NCI-H526 (cell line): ENCODE measurements around the gene ADAMTSL3.
"Not testable (repeated sequence)": the region's sequence is repeated elsewhere in the genome, so short reads cannot be mapped to it uniquely, and the experiment has no call there.

ENCODE experiments used
- DNase-seq, 2 experiments: peaks; one replicate each; lab custom pipeline; 2025; lab: John Stamatoyannopoulos, UW

ADAMTSL3 gene

GRCh38 chr15:83927704-83928391 is 273.9 kb downstream of the ADAMTSL3 start:
- no peak for DNase-seq

GRCh38 chr15:83928392-83928734 is 274.4 kb downstream of the ADAMTSL3 start:
- DNase-seq, result no peak

GRCh38 chr15:83928878-83929418 is 275.0 kb downstream of the ADAMTSL3 start:
- DNase-seq, result no peak

GRCh38 chr15:83929619-83930018 is 275.7 kb downstream of the ADAMTSL3 start:
- DNase-seq, result no peak

- peak; percentile 23 to 60 for DNase-seq
These were observed 276.7 kb downstream of the ADAMTSL3 start for GRCh38 chr15:83930392-83931212.

- DNase-seq, result no peak
These were observed 281.9 kb downstream of the ADAMTSL3 start for GRCh38 chr15:83935774-83936173.

- DNase-seq, result no peak
These were observed 286.2 kb downstream of the ADAMTSL3 start for GRCh38 chr15:83940136-83940535.

- no peak for DNase-seq
These were observed 289.1 kb downstream of the ADAMTSL3 start for GRCh38 chr15:83943043-83943442.

GRCh38 chr15:83943849-83944404 is 290.0 kb downstream of the ADAMTSL3 start:
- DNase-seq, result no peak

GRCh38 chr15:83947156-83947555 is 293.2 kb downstream of the ADAMTSL3 start:
- no peak for DNase-seq

- no peak for DNase-seq
These were observed 300.6 kb downstream of the ADAMTSL3 start for GRCh38 chr15:83954506-83954905.

GRCh38 chr15:83955806-83956265 is 301.9 kb downstream of the ADAMTSL3 start:
- DNase-seq, result no peak

- no peak for DNase-seq
These were observed 303.0 kb downstream of the ADAMTSL3 start for GRCh38 chr15:83956887-83957286.

- DNase-seq, result no peak
These were observed 305.6 kb downstream of the ADAMTSL3 start for GRCh38 chr15:83959477-83959876.

- DNase-seq, result peak in 1 of 2 experiments; percentile 63
These were observed 306.4 kb downstream of the ADAMTSL3 start for GRCh38 chr15:83960192-83960829.

- no peak for DNase-seq
These were observed 307.4 kb downstream of the ADAMTSL3 start for GRCh38 chr15:83961311-83961710.

- DNase-seq, result not testable (repeated sequence)
These were observed 311.0 kb downstream of the ADAMTSL3 start for GRCh38 chr15:83964967-83965366.

- DNase-seq, result no peak
These were observed 316.5 kb downstream of the ADAMTSL3 start for GRCh38 chr15:83970295-83970890.

GRCh38 chr15:83971992-83972391 is 318.1 kb downstream of the ADAMTSL3 start:
- no peak for DNase-seq

GRCh38 chr15:83973816-83974215 is 319.9 kb downstream of the ADAMTSL3 start:
- DNase-seq, result peak in 1 of 2 experiments; percentile 10

GRCh38 chr15:83977992-83978391 is 324.1 kb downstream of the ADAMTSL3 start:
- no peak for DNase-seq

- DNase-seq, result no peak
These were observed 324.7 kb downstream of the ADAMTSL3 start for GRCh38 chr15:83978588-83978987.
